ENCODE measurements around the gene SARNP. TPM values are rescaled to one million over a fixed set of nuclear protein-coding genes. Genes with fewer than 3 reads are reported as not detected.

The SARNP gene
- total and polyA plus RNA-seq, 8 donors = 16.1 to 200 (median 87.1) TPM

DNA sequence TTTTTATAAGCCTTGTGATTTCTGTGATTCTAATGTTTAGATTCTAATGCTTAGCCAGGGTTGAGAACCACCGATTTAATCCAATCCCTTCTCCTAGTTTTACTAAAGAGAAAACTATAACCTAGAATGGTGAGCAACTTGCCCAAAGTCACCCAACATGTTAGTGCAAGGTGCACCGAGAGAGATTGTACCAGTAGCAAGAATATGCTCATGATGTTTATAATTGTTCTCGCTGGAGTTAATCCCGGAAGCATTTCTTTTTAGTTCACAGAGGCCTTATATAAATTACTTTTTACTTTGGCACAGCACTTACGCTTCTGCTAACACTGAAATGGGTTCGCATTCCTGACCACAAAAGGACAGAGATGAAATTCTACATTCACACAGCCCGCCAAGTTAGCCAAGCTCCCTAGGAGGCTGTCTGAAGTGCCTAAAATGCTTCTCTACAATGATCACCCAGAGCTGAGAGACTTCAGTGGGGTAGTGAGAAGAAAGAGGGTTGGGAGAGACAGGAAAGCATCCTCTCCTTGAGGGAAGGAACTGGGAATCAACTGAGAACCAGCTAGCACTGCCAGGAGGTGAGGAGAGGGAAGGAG lies 102.3 kb downstream of the SARNP start:
- intact Hi-C loops (cut with DNase I; ENCODE audit: low total_unique reads) = no loop called here
- H3K4me3 ChIP-seq = peak overlapping the region; percentile 56 to 82 (median 64)

DNA sequence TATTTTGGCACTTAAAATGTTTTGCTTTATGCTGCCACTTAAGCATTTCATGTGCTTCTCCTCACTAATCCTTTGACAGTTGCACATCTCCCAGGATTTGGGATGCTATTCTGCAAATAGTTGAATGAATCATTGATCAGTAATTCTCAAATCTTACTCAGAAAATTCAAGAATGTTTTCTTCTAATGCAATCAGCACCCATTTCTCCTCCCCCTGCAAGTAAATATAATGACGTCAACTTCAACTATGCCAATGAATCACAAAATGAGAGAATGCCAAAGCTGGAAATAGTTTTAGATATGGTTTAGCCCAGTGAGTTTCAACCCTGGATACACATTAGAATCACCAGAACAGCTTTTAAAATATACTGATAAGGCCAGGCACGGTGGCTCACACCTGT lies 103.8 kb downstream of the SARNP start:
- Histone ChIP-seq H3K27ac (peak overlapping the region in 3 of 5 donors; percentile 53 to 89 (median 68)), H3K4me3 (no peak overlapping the region), H3K27me3 (peaks cover 0 to 9% (median 0%) of the 10 kb centered on the region in 3 donors), H3K36me3 (no peaks in the 10 kb centered on the region), H3K9me3 (no peaks in the 10 kb centered on the region), H3K4me1 (peaks cover 40 to 63% (median 47%) of the 10 kb centered on the region in 4 donors)
- DNase-seq = no peak
- intact Hi-C loops (cut with DNase I; ENCODE audit: low total_unique reads) = no loop called here
- TF ChIP-seq POLR2AphosphoS5 (IDR thresholded peaks at IDR 0.05) (peak in 1 of 3 donors; percentile 37), POLR2A (IDR thresholded peaks at IDR 0.05) (no peak), EP300 (IDR thresholded peaks at IDR 0.05) (no peak)
- TF ChIP-seq, protein P1, sequence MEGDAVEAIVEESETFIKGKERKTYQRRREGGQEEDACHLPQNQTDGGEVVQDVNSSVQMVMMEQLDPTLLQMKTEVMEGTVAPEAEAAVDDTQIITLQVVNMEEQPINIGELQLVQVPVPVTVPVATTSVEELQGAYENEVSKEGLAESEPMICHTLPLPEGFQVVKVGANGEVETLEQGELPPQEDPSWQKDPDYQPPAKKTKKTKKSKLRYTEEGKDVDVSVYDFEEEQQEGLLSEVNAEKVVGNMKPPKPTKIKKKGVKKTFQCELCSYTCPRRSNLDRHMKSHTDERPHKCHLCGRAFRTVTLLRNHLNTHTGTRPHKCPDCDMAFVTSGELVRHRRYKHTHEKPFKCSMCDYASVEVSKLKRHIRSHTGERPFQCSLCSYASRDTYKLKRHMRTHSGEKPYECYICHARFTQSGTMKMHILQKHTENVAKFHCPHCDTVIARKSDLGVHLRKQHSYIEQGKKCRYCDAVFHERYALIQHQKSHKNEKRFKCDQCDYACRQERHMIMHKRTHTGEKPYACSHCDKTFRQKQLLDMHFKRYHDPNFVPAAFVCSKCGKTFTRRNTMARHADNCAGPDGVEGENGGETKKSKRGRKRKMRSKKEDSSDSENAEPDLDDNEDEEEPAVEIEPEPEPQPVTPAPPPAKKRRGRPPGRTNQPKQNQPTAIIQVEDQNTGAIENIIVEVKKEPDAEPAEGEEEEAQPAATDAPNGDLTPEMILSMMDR (IDR thresholded peaks at IDR 0.05) = no peak
- 26 to 47% (median 42%) methylated on average over 2 of the region's 2 CpGs for WGBS, 5 donors

More for the DNA sequence above, 102.3 kb downstream of the SARNP start:
- peaks cover 0 to 11% (median 0%) of the 10 kb centered on the region in 4 donors for H3K36me3 ChIP-seq
- DNase-seq = peak in 1 of 2 donors; percentile 38
- H3K4me1 ChIP-seq = peaks cover 47 to 65% (median 57%) of the 10 kb centered on the region in 4 donors
- TF ChIP-seq, protein P1 (IDR thresholded peaks at IDR 0.05) = no peak
- TF ChIP-seq POLR2AphosphoS5 (IDR thresholded peaks at IDR 0.05) = peak in 2 of 3 donors; percentile 13 to 48
- no peaks in the 10 kb centered on the region for H3K27me3 ChIP-seq
- 49 to 60% (median 54%) methylated on average over 7 of the region's 7 CpGs for WGBS, 5 donors
- no peaks in the 10 kb centered on the region for H3K9me3 ChIP-seq
- H3K27ac ChIP-seq = peak overlapping the region; percentile 89 to 100 (median 98)

DNA sequence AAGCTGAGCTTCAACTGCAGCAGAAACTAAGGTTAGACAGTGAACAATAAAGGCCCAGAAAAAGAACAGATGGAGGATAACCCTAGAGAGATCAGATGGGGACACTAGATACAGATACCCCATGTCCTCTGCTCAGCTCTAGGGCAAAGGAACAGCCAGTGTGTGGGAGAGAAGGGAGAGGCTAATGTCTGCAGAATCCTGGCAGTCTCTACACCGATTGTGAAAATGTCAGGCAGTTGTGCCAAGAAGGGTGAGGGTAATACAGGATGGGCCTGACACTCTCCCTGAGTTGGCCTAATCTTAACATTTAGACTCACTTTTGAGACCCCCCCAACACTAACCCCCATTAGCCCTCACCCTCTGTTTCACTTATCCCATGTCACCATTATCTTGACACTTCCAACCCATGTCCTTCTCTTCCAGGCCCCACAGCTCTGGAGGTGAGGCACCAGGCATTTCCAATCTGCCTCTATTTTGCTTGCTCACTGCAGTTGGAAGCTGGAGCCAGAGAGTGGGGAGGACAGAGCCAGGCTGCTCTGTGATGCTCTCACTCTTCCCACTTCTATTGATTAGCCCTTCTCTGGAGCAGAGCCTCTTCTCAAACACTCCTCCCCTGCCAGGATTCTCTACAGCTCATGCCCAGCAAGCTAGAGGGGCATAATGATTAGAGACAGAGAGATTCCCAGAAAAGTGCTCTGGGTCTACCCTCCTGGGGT lies 104.7 kb downstream of the SARNP start:
- H3K4me3 ChIP-seq = no peak overlapping the region
- no peak for TF ChIP-seq EP300 (IDR thresholded peaks at IDR 0.05)
- TF ChIP-seq, protein P1 (IDR thresholded peaks at IDR 0.05) = no peak
- TF ChIP-seq POLR2A (IDR thresholded peaks at IDR 0.05) = no peak
- no peak for TF ChIP-seq POLR2AphosphoS5 (IDR thresholded peaks at IDR 0.05)
- H3K36me3 ChIP-seq = no peaks in the 10 kb centered on the region
- WGBS, 5 donors = 30 to 73% (median 32%) methylated on average over 1 of the region's 1 CpG
- peaks cover 0 to 18% (median 0%) of the 10 kb centered on the region in 3 donors for H3K27me3 ChIP-seq
- peaks cover 40 to 63% (median 47%) of the 10 kb centered on the region in 4 donors for H3K4me1 ChIP-seq
- peak overlapping the region in 4 of 5 donors; percentile 32 to 89 (median 60) for H3K27ac ChIP-seq
- H3K9me3 ChIP-seq = no peaks in the 10 kb centered on the region
- DNase-seq = no peak
- intact Hi-C loops (cut with DNase I; ENCODE audit: low total_unique reads) = no loop called here

DNA sequence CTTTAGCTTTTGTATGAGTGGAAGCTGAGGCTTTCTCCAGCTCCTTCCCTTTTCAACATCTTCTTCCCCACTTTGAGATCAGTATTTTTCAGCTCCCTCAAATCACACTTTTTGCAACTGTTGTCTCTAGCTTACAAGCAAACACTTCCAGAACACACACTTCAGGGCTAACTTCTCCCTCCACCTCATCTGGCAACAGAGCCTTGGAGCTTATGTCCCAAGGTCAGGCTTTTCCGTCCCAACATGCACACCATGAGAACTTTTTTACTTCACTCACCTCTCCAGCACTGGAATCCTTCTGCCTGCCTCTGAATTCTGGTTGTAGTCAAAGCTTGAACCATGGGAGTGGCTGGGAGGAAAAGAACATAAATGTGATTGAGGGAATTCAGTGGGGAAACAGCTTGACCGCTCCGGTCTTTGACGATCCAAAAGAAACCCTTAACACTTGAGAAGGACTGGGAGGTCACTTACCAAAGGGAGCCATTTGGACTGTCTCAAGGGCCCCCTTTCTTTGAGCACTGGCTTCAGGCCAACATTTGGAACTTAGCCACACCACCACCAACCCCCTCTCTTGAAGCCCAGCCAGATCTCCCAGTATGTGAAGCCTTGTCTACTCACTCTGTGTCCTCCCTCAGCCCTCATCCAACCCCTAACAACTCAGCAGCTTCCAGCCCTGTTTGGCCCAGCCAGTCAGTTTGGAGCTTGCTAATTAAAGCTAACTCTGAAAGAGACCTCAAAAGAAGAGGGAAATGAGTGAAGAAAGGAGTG lies 105.6 kb downstream of the SARNP start:
- peak overlapping the region in 4 of 5 donors; percentile 32 to 89 (median 60) for H3K27ac ChIP-seq
- no peaks in the 10 kb centered on the region for H3K9me3 ChIP-seq
- peak in 1 of 2 donors; percentile 67 for DNase-seq
- H3K27me3 ChIP-seq = peaks cover 0 to 26% (median 0%) of the 10 kb centered on the region in 3 donors
- H3K4me1 ChIP-seq = peaks cover 36 to 61% (median 47%) of the 10 kb centered on the region in 4 donors
- no peaks in the 10 kb centered on the region for H3K36me3 ChIP-seq
- intact Hi-C loops (cut with DNase I; ENCODE audit: low total_unique reads) = no loop called here
- no peak overlapping the region for H3K4me3 ChIP-seq
- TF ChIP-seq, protein P1 (IDR thresholded peaks at IDR 0.05) = no peak
- no peak for TF ChIP-seq EP300 (IDR thresholded peaks at IDR 0.05)
- TF ChIP-seq POLR2A (IDR thresholded peaks at IDR 0.05) = no peak
- no peak for TF ChIP-seq POLR2AphosphoS5 (IDR thresholded peaks at IDR 0.05)
- 60 to 84% (median 80%) methylated on average over 4 of the region's 4 CpGs for WGBS, 5 donors

Measured in stomach (tissue), 9 donors.